K562 treated with DMSO at 1 percent for 24 hours (cell line): ENCODE measurements around the gene ARPC3. TPM values are rescaled to one million over a fixed set of nuclear protein-coding genes. Genes with fewer than 3 reads are reported as not detected.

ENCODE experiments used
- total RNA-seq: library from RNA; unstranded; fragments of 300-600 nt; gene quantifications from 2 replicates; pipeline ENCODE4 v1.2.3, GENCODE V29; 2022; ENCODE audit warnings: low read depth; ENCODE audit not compliant: insufficient read depth

ARPC3 gene
- total RNA-seq, result 193 and 212 TPM in 2 replicates

GRCh38 chr12:110449799-110450497, at the start of gene ARPC3:
Gene ARPC3 (minus strand): TSS chr12:110450337. CDS start chr12:110450260, 77 bp downstream.

DNA sequence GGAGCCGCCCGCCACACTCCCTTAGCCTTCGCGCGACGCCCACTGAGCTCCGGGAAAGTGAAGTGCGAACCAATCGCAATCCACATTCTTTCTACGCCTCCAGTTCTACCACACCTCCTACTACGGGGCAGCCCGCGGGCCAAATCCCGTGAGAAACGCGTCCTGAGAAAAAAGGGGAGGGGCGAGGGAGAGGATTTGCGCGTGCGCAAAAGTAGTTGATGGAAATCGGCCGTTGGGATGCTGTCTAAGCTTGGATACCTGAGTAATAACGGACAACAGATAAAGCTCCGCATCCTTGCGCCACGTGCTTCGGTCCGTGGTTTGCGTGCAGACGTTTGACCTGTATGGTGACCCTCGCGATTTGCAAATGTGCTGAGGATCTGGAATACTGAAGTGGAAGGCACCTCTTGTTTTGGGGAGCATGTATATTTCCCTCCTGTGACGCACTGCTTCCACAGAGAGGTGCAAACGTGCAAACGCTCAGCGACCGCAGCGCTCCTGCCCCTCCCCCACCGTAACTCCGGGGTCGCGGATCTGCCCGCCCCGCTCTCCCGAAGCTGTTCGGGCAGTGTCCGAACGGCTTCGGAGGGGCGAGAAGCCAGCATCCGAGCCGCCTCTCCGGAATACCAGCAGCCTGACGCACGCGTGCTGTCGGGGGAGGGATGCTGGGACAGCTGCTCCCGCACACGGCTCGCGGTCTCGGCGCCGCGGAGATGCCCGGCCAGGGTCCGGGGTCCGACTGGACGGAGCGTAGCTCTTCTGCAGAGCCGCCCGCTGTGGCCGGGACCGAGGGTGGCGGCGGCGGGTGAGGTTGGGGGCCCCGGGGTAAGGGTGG, 18.3 kb upstream of the ARPC3 start, which contains the start of the genes FAM216A and GPN3:
Gene FAM216A, plus strand, starts transcription at position 632 of the 835 bp plus-strand sequence. Its CDS starts 31 bp downstream, at position 663.
Gene GPN3, minus strand, starts transcription at position 44 of the 835 bp plus-strand sequence. CDS start 54 bp downstream, outside the sequence.

GRCh38 chr12:110403146-110403975, 46.8 kb downstream of the ARPC3 start, which contains the start of gene ANAPC7:
Gene ANAPC7 (minus strand): TSS chr12:110403708. CDS start chr12:110403627, 81 bp downstream.

Other genes starting within 250 kb of the ARPC3 start
- 134 and 145 TPM in 2 replicates for gene ATP2A2, start 169.1 kb downstream of the ARPC3 start, total RNA-seq
- 63.5 and 65.2 TPM in 2 replicates for gene ANAPC7, start 46.6 kb downstream of the ARPC3 start, total RNA-seq
- gene GPN3, start 17.9 kb upstream of the ARPC3 start, total RNA-seq, result 32.1 and 34.6 TPM in 2 replicates
- 11.5 TPM in 2 replicates for gene FAM216A, start 18.5 kb upstream of the ARPC3 start, total RNA-seq
- 136 and 150 TPM in 2 replicates for gene VPS29, start 51.8 kb upstream of the ARPC3 start, total RNA-seq
- gene RAD9B, start 52.0 kb upstream of the ARPC3 start, total RNA-seq, result 0.32 and 0.43 TPM in 2 replicates
- gene PPTC7, start 133.0 kb upstream of the ARPC3 start, total RNA-seq, result 11.1 and 13.6 TPM in 2 replicates
- 8.9 and 13.7 TPM in 2 replicates for gene TCTN1, start 163.8 kb upstream of the ARPC3 start, total RNA-seq
- gene HVCN1, start 238.8 kb upstream of the ARPC3 start, total RNA-seq, result 6.0 and 10.9 TPM in 2 replicates